Peyer's patch (tissue), 4 donors: ENCODE measurements around the gene NTN5.
"Not testable (repeated sequence)": the region's sequence is repeated elsewhere in the genome, so short reads cannot be mapped to it uniquely, and the experiment has no call there.

Experiments used
- POLR2A ChIP-seq, 2 donors: fragments of 450-650 bp; IDR thresholded peaks; one replicate each; pipeline ENCODE4 v1.5.1; 2017; ENCODE audit warnings: antibody characterized with exemption in 2 of 2, mild to moderate bottlenecking in 2 of 2, moderate library complexity in 2 of 2
- TF ChIP-seq, protein P1 (sequence below), 6 experiments: fragments of 450-650 bp in 4 of 6; fragments of 200-600 bp in 2 of 6; sonication (generic) in 1 of 6; IDR thresholded peaks; one replicate each; pipeline ENCODE4 v1.5.1; 2017 to 2019; ENCODE audit warnings: antibody characterized with exemption in 6 of 6, mild to moderate bottlenecking in 3 of 6, moderate library complexity in 1 of 6

DNA sequence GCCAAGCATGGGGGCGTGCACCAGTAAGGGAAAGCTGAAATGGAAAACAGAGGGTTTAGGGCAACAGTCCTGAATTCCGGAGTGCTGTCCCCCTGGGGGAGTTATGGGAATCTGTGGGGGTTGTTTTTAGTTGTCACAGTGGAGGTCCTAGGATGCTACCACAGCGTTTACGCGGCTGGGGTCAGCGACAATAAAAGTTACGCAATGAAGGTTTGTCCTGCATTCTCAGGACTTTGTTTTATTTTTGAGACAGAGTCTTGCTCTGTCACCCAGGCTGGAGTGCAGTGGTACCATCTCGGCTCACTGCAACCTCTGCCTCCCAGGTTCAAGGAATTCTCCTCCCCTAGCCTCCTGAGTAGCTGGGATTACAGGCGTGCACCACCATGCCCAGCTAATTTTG, 20.8 kb upstream of the NTN5 start:
- TF ChIP-seq POLR2A (IDR thresholded peaks at IDR 0.05): not testable (repeated sequence)
- TF ChIP-seq, protein P1, sequence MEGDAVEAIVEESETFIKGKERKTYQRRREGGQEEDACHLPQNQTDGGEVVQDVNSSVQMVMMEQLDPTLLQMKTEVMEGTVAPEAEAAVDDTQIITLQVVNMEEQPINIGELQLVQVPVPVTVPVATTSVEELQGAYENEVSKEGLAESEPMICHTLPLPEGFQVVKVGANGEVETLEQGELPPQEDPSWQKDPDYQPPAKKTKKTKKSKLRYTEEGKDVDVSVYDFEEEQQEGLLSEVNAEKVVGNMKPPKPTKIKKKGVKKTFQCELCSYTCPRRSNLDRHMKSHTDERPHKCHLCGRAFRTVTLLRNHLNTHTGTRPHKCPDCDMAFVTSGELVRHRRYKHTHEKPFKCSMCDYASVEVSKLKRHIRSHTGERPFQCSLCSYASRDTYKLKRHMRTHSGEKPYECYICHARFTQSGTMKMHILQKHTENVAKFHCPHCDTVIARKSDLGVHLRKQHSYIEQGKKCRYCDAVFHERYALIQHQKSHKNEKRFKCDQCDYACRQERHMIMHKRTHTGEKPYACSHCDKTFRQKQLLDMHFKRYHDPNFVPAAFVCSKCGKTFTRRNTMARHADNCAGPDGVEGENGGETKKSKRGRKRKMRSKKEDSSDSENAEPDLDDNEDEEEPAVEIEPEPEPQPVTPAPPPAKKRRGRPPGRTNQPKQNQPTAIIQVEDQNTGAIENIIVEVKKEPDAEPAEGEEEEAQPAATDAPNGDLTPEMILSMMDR (IDR thresholded peaks at IDR 0.05): not testable (repeated sequence)
